ENCODE results near the gene CCDC82.

CCDC82 gene

GRCh38 chr11:96326959-96327358 lies 62.8 kb downstream of the CCDC82 start:
- DNase-seq = no peak

DNA sequence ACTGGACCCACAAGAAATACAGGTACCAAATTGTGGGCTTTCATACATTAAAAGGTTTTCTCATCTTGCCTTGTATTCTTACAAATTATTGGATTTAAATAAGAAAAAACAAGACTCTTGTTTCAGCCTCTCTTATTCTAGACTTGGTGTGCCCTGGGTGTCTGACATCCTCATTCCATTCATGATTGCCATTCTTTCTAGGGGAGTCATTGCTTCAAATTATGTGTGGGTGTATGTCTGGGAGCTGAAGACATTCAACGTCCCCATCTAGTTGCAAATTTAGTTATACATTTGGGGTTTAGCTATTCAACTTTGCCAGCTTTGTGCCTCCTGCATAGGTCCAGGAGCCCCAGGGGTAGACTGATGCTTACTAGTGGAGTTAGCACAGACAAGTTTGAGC lies 64.8 kb downstream of the CCDC82 start:
- no peak for DNase-seq

DNA sequence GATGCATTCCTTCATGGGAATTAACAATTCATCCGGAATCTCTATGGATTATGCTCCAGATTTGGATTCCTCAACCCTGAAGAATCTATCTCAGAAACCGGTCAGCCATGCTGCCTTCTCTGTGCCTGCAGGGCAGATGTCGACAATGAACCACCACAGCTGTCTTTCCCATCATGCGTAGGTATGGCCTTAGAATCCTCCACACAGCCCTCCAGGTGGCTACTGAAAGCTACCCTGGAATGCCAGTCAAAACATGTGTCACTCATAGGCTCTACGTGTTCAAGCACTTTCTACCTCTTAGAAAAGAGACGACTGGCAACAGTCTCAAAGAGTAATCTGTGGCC lies 66.1 kb downstream of the CCDC82 start:
- DNase-seq = no peak

- no peak for DNase-seq
Measured at GRCh38 chr11:96322775-96323641, 66.7 kb downstream of the CCDC82 start.

DNA sequence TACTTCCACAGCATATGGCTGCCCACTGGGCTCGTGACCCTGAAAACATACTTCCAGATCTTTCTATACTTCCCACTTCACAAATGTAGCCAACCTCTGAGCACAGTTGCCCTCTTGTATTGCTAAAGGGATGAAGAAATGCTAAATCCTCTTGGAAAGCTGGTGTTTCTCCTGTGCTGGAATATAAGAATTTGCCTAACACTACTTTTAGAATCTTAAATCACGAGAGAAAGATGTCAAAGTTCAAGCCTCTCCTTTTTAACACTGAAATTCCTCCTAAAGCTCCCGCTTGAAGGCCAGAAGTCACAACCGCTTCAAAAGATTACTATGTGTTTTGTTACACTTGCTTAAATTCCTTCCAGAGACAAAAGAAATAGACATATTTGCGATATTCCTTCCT lies 68.6 kb downstream of the CCDC82 start:
- DNase-seq = no peak

DNA sequence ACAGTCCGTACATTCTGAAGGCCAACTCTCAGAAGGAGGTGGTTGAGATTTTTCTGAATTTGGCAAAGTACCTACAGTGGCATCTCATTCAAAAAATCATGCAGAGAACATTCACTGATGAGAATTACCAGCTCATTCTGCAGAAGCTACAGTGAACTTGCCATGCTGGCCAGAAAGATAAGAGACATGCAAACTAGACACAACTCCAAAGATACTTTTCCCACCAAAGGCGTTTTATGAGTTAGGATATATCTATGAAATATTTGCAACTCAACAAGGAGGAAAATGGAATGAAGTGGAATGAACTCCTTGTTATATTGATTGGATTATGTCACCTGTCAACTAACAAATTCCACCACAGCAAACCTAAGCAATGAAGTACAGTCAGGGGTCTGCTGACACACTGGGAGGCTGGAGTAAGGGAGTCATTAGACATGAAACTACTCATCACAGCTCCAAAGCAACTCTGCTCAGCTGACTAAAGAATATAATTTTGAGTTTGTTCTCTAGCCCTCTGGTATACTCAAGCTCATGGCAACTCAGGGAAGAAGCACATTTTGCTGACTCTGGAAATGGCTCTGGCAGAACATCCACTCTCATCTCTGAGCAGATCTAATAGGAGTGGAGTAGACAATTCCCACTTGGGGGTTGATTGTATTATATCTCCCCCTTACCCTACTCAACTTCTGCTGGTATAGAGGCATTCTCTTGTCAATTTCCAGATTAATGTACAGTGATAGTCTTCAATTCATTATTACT lies 69.6 kb downstream of the CCDC82 start:
- no peak for DNase-seq

DNA sequence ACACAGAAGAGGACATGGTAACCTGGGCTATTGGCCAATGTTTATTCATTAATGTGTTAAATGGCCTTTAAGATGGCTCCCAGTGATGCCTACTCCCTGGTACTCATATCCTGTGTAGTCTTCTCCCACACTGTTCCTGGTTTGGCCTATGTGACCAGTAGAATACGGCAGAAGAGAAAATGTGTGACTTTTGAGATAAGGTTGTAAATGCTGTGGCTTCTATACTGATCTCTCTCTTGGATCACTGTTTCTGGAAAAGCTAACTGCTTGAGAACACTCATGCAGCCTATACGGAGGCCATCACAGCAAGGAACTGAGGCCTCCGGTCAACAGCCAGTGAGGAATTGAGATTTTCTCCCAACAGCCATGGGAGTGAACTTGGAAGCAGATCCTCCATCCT lies 70.9 kb downstream of the CCDC82 start:
- no peak for DNase-seq

DNA sequence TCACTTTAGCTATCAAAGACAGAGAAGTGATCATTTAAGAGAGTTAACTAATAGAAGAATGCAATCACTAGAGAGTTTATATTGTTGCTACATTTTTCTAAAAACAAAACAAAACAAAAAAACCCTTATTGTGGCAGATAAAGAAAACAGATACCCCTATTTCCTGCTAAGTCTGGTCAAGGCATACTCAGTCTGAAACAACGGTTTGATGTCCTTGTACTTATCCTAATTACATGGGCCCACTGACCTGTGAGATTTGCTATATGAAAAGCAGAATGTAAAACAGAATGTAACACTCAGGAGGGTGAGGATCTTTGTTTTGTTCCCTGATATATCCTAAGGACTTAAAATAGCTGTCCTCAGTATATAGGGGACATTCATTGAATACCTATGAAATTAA lies 71.3 kb downstream of the CCDC82 start:
- no peak for DNase-seq

DNA sequence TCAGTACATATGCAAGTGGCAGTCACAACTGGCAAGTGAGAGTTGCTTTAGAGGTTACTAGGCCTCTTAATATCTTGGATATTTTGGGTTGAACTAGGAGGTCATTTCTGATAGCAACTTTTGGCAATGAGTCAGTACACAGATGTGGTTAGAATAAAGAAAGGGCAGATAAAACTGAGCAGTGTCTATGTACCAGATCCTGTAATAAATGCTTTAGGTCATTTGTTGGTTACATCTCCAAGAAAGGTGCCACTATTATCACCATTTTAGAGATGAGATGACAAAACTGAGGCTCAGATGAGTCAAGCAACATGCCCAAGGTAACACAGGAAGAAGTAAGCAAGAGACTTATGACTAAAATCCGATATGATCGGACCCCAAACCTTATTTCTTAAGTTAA lies 71.7 kb downstream of the CCDC82 start:
- no peak for DNase-seq

DNA sequence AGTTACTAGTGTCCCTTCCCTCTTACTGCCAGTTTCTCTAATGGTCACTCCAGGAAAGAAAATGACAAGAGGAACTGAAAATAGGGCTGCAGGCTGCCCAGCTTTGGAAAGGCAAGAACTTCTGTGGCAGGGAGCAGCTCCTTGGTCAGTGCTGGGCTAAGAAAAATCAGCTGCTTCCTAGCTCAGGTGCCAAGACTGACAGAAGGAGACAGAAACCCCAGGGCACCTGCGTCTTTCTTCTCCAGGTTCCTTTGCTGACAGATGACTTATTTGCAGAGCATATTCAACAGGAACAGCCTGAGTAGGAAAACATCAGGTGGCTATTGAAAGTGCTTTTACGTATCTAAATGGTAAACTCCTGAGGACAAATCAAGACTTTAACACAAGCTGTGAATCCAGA lies 72.1 kb downstream of the CCDC82 start:
- DNase-seq = no peak

DNA sequence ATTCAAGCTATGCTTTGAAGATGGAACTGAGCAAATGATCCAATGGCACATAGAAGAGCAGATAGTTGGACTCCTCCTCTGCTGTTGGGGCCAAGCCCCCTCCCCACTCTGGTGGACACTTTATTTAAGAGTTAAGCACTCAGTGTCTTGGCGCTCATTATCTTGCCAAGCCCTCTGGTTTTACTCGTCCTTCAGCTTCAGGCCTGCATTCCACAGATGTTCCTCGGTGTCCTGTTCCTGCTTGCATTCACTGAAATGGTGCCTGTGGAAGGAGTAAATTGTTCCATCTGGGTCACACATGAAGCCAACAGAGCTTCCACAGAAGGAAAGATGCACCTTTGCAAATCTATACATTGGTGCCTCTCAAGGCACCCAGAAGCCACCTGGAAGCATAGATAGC lies 72.8 kb downstream of the CCDC82 start:
- no peak for DNase-seq

GRCh38 chr11:96315476-96315875 lies 74.2 kb downstream of the CCDC82 start:
- no peak for DNase-seq

DNA sequence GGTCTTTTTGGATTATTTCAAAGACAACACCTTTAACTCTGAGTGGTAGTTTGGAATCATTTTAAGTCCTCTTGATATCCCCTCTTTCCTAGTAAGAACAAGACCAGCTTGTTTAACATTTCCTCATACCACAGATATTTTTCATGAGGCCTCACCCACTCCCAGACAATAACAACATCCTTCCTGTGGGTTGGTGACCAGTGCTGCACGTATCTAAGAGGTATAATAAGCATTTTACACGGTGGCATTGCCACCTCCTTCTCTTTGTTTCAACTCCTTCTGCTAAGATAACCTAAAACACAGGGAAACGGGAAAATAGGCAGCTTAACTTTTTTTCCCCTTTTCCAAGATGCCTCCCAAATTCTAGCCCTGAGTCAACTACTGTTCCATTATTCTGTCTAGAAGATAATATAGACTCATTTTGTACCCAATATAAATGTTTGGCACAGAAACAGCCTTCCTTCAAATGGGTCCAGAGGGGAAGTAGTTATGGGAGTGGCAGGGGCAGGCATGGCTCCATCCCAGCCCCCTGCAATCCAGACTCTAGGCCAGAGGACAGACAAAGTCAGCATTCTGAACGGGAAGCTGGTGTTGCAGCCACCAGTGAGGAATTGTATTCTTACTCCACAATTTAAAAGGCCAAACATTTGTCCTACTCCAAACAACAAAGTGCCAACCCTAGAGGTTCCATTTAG lies 75.2 kb downstream of the CCDC82 start:
- no peak for DNase-seq

- DNase-seq = no peak
Measured at GRCh38 chr11:96313163-96313562, 76.5 kb downstream of the CCDC82 start.

- no peak for DNase-seq
Measured at GRCh38 chr11:96311120-96311568, 78.6 kb downstream of the CCDC82 start.

DNA sequence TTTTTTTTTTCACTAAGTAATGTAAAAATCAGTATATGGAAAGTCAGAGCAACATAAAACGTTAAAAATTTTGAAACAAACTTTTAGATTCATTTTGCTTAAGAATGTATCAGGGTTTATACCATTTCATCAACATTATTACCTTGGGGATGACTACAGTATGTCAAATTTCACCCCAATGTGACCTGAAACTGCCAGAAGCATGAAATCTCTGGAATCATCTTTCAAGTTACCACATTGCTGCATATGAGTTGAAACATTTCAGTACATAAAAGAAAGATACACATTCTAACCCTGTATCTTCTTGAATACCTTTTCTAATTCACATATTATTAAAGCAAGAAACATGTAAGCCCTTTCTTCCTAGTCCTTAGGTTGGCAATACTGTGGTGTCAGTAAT lies 79.5 kb downstream of the CCDC82 start:
- DNase-seq = no peak

GRCh38 chr11:96309643-96310017 lies 80.1 kb downstream of the CCDC82 start:
- DNase-seq = no peak

GRCh38 chr11:96309016-96309642 lies 80.6 kb downstream of the CCDC82 start:
- DNase-seq = no peak

GRCh38 chr11:96307776-96308140 lies 82.0 kb downstream of the CCDC82 start:
- no peak for DNase-seq

- DNase-seq = peak; percentile 78
Measured at GRCh38 chr11:96306933-96307775, 82.6 kb downstream of the CCDC82 start.

GRCh38 chr11:96306600-96306932 lies 83.1 kb downstream of the CCDC82 start:
- no peak for DNase-seq

- no peak for DNase-seq
Measured at GRCh38 chr11:96306071-96306470, 83.6 kb downstream of the CCDC82 start.

DNA sequence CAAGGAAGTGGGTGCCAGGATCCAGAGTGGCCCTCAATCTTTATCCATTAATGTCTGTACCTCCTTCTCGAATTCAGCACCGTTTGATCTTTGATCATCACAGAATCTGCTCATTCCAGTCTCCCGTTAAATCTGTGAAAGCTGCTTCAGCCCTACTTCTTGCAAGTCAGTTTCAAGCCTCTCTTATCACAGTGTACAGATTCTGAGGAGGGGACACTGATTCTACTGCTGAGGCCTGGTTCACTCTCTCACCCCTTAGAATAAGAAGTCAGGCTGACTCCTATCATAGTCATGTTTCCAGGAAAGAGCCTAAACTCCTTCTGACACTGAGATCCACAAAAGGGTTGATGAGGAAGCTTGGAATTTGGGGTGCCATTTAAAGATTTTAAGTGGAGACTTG lies 85.7 kb downstream of the CCDC82 start:
- DNase-seq = no peak

All from NCI-H1092 (cell line).